ENCODE measurements around the gene MPHOSPH9.

Gene MPHOSPH9

GRCh38 chr12:123232807-123233504, at the start of gene MPHOSPH9, which contains the start of gene MTRFR:
Gene MPHOSPH9 (minus strand): TSS chr12:123233141. CDS start chr12:123230364, 2,777 bp downstream.
Gene MTRFR (plus strand): TSS chr12:123233436. CDS start chr12:123253675, 20,239 bp downstream.
- DNase-seq (ENCODE audit: low read depth), result peak; percentile 93

GRCh38 chr12:123282111-123282510, 49.2 kb upstream of the MPHOSPH9 start:
- DNase-seq (ENCODE audit: low read depth), result no peak

GRCh38 chr12:123280971-123281370, 48.0 kb upstream of the MPHOSPH9 start:
- no peak for DNase-seq (ENCODE audit: low read depth)

GRCh38 chr12:123278101-123278627, 45.2 kb upstream of the MPHOSPH9 start:
- no peak for DNase-seq (ENCODE audit: low read depth)

GRCh38 chr12:123273166-123273565, 40.2 kb upstream of the MPHOSPH9 start:
- DNase-seq (ENCODE audit: low read depth), result no peak

- DNase-seq (ENCODE audit: low read depth), result peak; percentile 42
Observed at GRCh38 chr12:123271001-123271668, 38.2 kb upstream of the MPHOSPH9 start.

- DNase-seq (ENCODE audit: low read depth), result no peak
Observed at GRCh38 chr12:123270214-123271000, 37.5 kb upstream of the MPHOSPH9 start.

GRCh38 chr12:123269896-123270213, 36.9 kb upstream of the MPHOSPH9 start:
- no peak for DNase-seq (ENCODE audit: low read depth)

- no peak for DNase-seq (ENCODE audit: low read depth)
Observed at GRCh38 chr12:123269395-123269892, 36.5 kb upstream of the MPHOSPH9 start.

GRCh38 chr12:123268850-123269249, 35.9 kb upstream of the MPHOSPH9 start:
- DNase-seq (ENCODE audit: low read depth), result no peak

- DNase-seq (ENCODE audit: low read depth), result no peak
Observed at GRCh38 chr12:123267991-123268843, 35.3 kb upstream of the MPHOSPH9 start.

- no peak for DNase-seq (ENCODE audit: low read depth)
Observed at GRCh38 chr12:123267335-123267920, 34.5 kb upstream of the MPHOSPH9 start.

GRCh38 chr12:123266679-123267277, 33.8 kb upstream of the MPHOSPH9 start:
- DNase-seq (ENCODE audit: low read depth), result no peak

GRCh38 chr12:123265851-123266678, 33.1 kb upstream of the MPHOSPH9 start:
- no peak for DNase-seq (ENCODE audit: low read depth)

- no peak for DNase-seq (ENCODE audit: low read depth)
Observed at GRCh38 chr12:123264642-123265041, 31.7 kb upstream of the MPHOSPH9 start.

GRCh38 chr12:123263196-123263817, 30.4 kb upstream of the MPHOSPH9 start:
- DNase-seq (ENCODE audit: low read depth), result no peak

GRCh38 chr12:123261196-123261595, 28.3 kb upstream of the MPHOSPH9 start:
- DNase-seq (ENCODE audit: low read depth), result no peak

- DNase-seq (ENCODE audit: low read depth), result no peak
Observed at GRCh38 chr12:123260081-123260480, 27.1 kb upstream of the MPHOSPH9 start.

- no peak for DNase-seq (ENCODE audit: low read depth)
Observed at GRCh38 chr12:123258593-123258992, 25.7 kb upstream of the MPHOSPH9 start.
